Measurements from ENCODE around the gene ATP10B. TPM values are rescaled to one million over a fixed set of nuclear protein-coding genes. Genes with fewer than 3 reads are reported as not detected.
"Not testable (repeated sequence)": the region's sequence is repeated elsewhere in the genome, so short reads cannot be mapped to it uniquely, and the experiment has no call there.

Gene ATP10B
- total and polyA plus RNA-seq, 8 donors = 0.76 to 20.4 (median 4.6) TPM

DNA sequence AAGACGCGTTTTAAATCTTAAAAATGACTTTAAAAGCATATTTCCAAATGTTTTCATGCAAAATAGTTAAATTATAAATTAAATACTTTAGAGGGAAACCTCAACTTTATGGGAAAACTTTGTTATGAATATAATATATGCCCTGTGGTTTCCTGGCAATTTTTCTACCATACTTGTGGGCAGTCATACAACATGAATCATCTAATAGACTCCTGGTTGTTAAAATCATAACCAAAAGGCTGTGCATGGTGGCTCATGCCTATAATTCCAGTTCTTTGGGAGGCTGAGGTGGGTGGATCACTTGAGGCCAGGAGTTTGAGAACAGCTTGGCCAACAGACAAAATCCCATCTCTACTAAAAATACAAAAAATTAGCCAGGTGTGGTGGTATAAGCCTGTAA, 18.2 kb downstream of the ATP10B start:
- H3K4me1 ChIP-seq = peaks cover 0 to 37% (median 4%) of the 10 kb centered on the region in 3 donors
- intact Hi-C loops (cut with DNase I) = no loop called here
- H3K27ac ChIP-seq = no peak overlapping the region
- FAIRE-seq (no peak), ATAC-seq (no peak), DNase-seq (no peak)
- H3K9me3 ChIP-seq = no peaks in the 10 kb centered on the region
- no peaks in the 10 kb centered on the region for H3K36me3 ChIP-seq
- no peaks in the 10 kb centered on the region for H3K27me3 ChIP-seq
- 89 to 98% methylated on average over 2 of the region's 2 CpGs for WGBS, 2 donors
- TF ChIP-seq, protein P1, sequence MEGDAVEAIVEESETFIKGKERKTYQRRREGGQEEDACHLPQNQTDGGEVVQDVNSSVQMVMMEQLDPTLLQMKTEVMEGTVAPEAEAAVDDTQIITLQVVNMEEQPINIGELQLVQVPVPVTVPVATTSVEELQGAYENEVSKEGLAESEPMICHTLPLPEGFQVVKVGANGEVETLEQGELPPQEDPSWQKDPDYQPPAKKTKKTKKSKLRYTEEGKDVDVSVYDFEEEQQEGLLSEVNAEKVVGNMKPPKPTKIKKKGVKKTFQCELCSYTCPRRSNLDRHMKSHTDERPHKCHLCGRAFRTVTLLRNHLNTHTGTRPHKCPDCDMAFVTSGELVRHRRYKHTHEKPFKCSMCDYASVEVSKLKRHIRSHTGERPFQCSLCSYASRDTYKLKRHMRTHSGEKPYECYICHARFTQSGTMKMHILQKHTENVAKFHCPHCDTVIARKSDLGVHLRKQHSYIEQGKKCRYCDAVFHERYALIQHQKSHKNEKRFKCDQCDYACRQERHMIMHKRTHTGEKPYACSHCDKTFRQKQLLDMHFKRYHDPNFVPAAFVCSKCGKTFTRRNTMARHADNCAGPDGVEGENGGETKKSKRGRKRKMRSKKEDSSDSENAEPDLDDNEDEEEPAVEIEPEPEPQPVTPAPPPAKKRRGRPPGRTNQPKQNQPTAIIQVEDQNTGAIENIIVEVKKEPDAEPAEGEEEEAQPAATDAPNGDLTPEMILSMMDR (IDR thresholded peaks at IDR 0.05) = no peak
- no peak overlapping the region for H3K4me3 ChIP-seq

- Histone ChIP-seq H3K27me3 (no peaks in the 10 kb centered on the region), H3K4me1 (peaks cover 0 to 20% (median 0%) of the 10 kb centered on the region in 3 donors), H3K4me3 (no peak overlapping the region), H3K36me3 (no peaks in the 10 kb centered on the region), H3K27ac (no peak overlapping the region), H3K9me3 (no peaks in the 10 kb centered on the region)
- FAIRE-seq (no peak), ATAC-seq (no peak), DNase-seq (no peak)
- intact Hi-C loops (cut with DNase I) = no loop called here
- TF ChIP-seq, protein P1 (IDR thresholded peaks at IDR 0.05) = no peak
- WGBS, 2 donors = 57 to 66% methylated on average over 1 of the region's 1 CpG
Observed at GRCh38 chr5:160831801-160832200, 20.2 kb downstream of the ATP10B start.

- no peaks in the 10 kb centered on the region for H3K27me3 ChIP-seq
- H3K27ac ChIP-seq = no peak overlapping the region
- 80 to 89% methylated on average over 3 of the region's 3 CpGs for WGBS, 2 donors
- no peaks in the 10 kb centered on the region for H3K9me3 ChIP-seq
- no peaks in the 10 kb centered on the region for H3K4me1 ChIP-seq
- no peaks in the 10 kb centered on the region for H3K36me3 ChIP-seq
- TF ChIP-seq, protein P1 (IDR thresholded peaks at IDR 0.05) = no peak
- no peak for ATAC-seq
- intact Hi-C loops (cut with DNase I) = no loop called here
- DNase-seq = no peak
- no peak overlapping the region for H3K4me3 ChIP-seq
- FAIRE-seq = no peak
Observed at GRCh38 chr5:160824301-160825001, 27.6 kb downstream of the ATP10B start.

DNA sequence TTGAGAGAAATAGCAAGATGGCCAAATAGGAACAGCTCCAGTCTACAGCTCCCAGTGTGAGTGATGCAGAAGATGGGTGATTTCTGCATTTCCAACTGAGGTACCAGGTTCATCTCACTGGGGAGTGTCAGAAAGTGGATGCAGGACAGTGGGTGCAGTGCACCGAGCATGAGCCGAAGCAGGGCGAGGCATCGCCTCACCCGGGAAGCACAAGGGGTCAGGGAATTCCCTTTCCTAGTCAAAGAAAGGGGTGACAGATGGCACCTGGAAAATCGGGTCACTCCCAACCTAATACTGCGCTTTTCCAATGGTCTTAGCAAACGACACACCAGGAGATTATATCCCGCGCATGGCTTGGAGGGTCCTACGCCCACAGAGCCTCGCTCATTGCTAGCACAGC, 39.0 kb downstream of the ATP10B start:
- DNase-seq; H3K4me3 ChIP-seq; H3K27me3 ChIP-seq; H3K36me3 ChIP-seq; H3K27ac ChIP-seq; intact Hi-C loops (cut with DNase I); H3K4me1 ChIP-seq; FAIRE-seq; H3K9me3 ChIP-seq; ATAC-seq: not testable (repeated sequence)
- 88 to 91% methylated on average over 7 to 12 of the region's 12 CpGs for WGBS, 2 donors

- H3K27me3 ChIP-seq = no peaks in the 10 kb centered on the region
- H3K36me3 ChIP-seq = no peaks in the 10 kb centered on the region
- intact Hi-C loops (cut with DNase I) = no loop called here
- FAIRE-seq (no peak), DNase-seq (no peak), ATAC-seq (no peak)
- H3K27ac ChIP-seq = no peak overlapping the region
- no peak overlapping the region for H3K4me3 ChIP-seq
- no peaks in the 10 kb centered on the region for H3K9me3 ChIP-seq
- H3K4me1 ChIP-seq = peaks cover 0 to 4% (median 2%) of the 10 kb centered on the region in 3 donors
- 86 to 93% methylated on average over 6 of the region's 6 CpGs for WGBS, 2 donors
- TF ChIP-seq, protein P1 (IDR thresholded peaks at IDR 0.05) = no peak
Observed at GRCh38 chr5:160805376-160805775, 46.6 kb downstream of the ATP10B start.

All from pancreas (tissue), 10 donors.